H1 (cell line): ENCODE results near the gene ENPP1. TPM values are rescaled to one million over a fixed set of nuclear protein-coding genes. Genes with fewer than 3 reads are reported as not detected.

Experiments used
- CTCF ChIA-PET: fragments of 300-600 bp; sonication (Branson Sonifier 250); formaldehyde crosslinking; loops from one replicate; lab custom pipeline; 2021; ENCODE audit not compliant: partially characterized antibody; lab: Charles Lee
- POLR2A ChIA-PET: fragments of 300-600 bp; sonication (Branson Sonifier 250); formaldehyde crosslinking; loops from one replicate; lab custom pipeline; 2021; ENCODE audit warnings: inconsistent platforms; ENCODE audit not compliant: partially characterized antibody; lab: Charles Lee
- DNase-seq, 2 experiments: peaks; one replicate each; pipeline versions ENCODE4 v3.0.0 to v3.0.0-alpha.2; 2010 to 2022; ENCODE audit warnings: low spot score in 2 of 2, low read depth in 1 of 2, mixed read lengths in 1 of 2
- FAIRE-seq: peaks from 2 replicates; lab custom pipeline; 2011; peaks lifted over from hg19 to GRCh38; lab: Jason Lieb, UNC
- H2AFZ ChIP-seq: 2 replicates; pipeline ENCODE4 v1.8.1; 2012; ENCODE audit warnings: low read length, inconsistent platforms
- H2AK5ac ChIP-seq: 2 replicates; pipeline ENCODE4 v1.6.1; 2013; ENCODE audit warnings: low read depth, low read length
- H2BK120ac ChIP-seq: replicated peaks from 2 replicates; pipeline ENCODE3; 2013; ENCODE audit warnings: low read depth, low read length, inconsistent platforms
- H2BK12ac ChIP-seq: 2 replicates; pipeline ENCODE4 v1.6.1; 2013; ENCODE audit warnings: low read depth, low read length
- H2BK15ac ChIP-seq: 2 replicates; pipeline ENCODE4 v1.6.1; 2013; ENCODE audit warnings: low read length
- H2BK20ac ChIP-seq: 2 replicates; pipeline ENCODE4 v1.6.1; 2013; ENCODE audit warnings: low read length
- H2BK5ac ChIP-seq: 2 replicates; pipeline ENCODE4 v1.6.1; 2013; ENCODE audit warnings: low read depth, low read length
- H3K14ac ChIP-seq: 2 replicates; pipeline ENCODE4 v1.6.1; 2013; ENCODE audit warnings: inconsistent platforms; ENCODE audit not compliant: insufficient read length
- H3K18ac ChIP-seq: 2 replicates; pipeline ENCODE4 v1.6.1; 2013; ENCODE audit warnings: low read length; ENCODE audit errors: extremely low read depth
- H3K23ac ChIP-seq: 2 replicates; pipeline ENCODE4 v1.6.1; 2013; ENCODE audit warnings: inconsistent platforms; ENCODE audit not compliant: insufficient read length
- H3K23me2 ChIP-seq: 2 replicates; pipeline ENCODE4 v1.6.1; 2013; ENCODE audit warnings: low read depth, low read length
- H3K27ac ChIP-seq: 2 replicates; pipeline ENCODE4 v1.6.1; 2011; ENCODE audit warnings: low read depth, low read length, inconsistent platforms
- H3K27me3 ChIP-seq, 4 experiments: replicated peaks in 1 of 4; 1 replicate in 1 of 4; 2 replicates in 3 of 4; pipeline versions ENCODE4 v1.6.1 to v1.8.1; 2011 to 2013; ENCODE audit warnings: low read length in 3 of 4, mild to moderate bottlenecking in 3 of 4, inconsistent platforms in 2 of 4, mixed read lengths in 2 of 4, moderate library complexity in 1 of 4; ENCODE audit not compliant: control insufficient read depth in 3 of 4, insufficient read depth in 3 of 4; ENCODE audit errors: extremely low read depth in 1 of 4
- H3K36me3 ChIP-seq, 4 experiments: 2 replicates each; pipeline versions ENCODE4 v1.6.1 to v1.8.1; 2011 to 2013; ENCODE audit warnings: mild to moderate bottlenecking in 4 of 4, low read length in 3 of 4, moderate library complexity in 2 of 4, control low read depth in 1 of 4, inconsistent platforms in 1 of 4; ENCODE audit not compliant: insufficient read depth in 4 of 4, control insufficient read depth in 2 of 4
- H3K4ac ChIP-seq: replicated peaks from 2 replicates; pipeline ENCODE3; 2013; ENCODE audit warnings: low read length, low read depth, mixed read lengths, inconsistent platforms; ENCODE audit not compliant: insufficient read length
- H3K4me1 ChIP-seq, 4 experiments: replicated peaks in 1 of 4; 1 replicate in 1 of 4; 2 replicates in 3 of 4; pipeline versions ENCODE4 v1.6.1 to v1.8.1; 2011 to 2013; ENCODE audit warnings: low read length in 3 of 4, inconsistent platforms in 2 of 4, mixed read lengths in 1 of 4; ENCODE audit not compliant: insufficient read depth in 4 of 4, control insufficient read depth in 3 of 4
- H3K4me2 ChIP-seq, 2 experiments: 2 replicates each; pipeline versions ENCODE4 v1.6.1 to v1.8.1; 2011 to 2013; ENCODE audit warnings: low read depth in 2 of 2, low read length in 2 of 2, control low read depth in 1 of 2, inconsistent platforms in 1 of 2, mild to moderate bottlenecking in 1 of 2; ENCODE audit not compliant: insufficient read depth in 1 of 2
- H3K4me3 ChIP-seq, 4 experiments: fragments of 200-600, 300-600 bp in 1 of 4; sonication (generic), shearing (Covaris generic), sonication (Bioruptor Twin) in 1 of 4; 2 replicates each; pipeline versions ENCODE4 v1.5.1 to v1.8.1; 2011 to 2016; ENCODE audit warnings: low read length in 4 of 4, low read depth in 3 of 4, control low read depth in 2 of 4, inconsistent platforms in 2 of 4, mild to moderate bottlenecking in 2 of 4, mixed read lengths in 1 of 4, moderate library complexity in 1 of 4; ENCODE audit not compliant: insufficient read depth in 2 of 4; ENCODE audit errors: extremely low read depth in 1 of 4
- H3K56ac ChIP-seq: replicated peaks from 2 replicates; pipeline ENCODE3; 2013; ENCODE audit warnings: low read depth, mild to moderate bottlenecking, mixed read lengths, low read length, inconsistent platforms; ENCODE audit not compliant: insufficient read length
- H3K79me1 ChIP-seq: 2 replicates; pipeline ENCODE4 v1.6.1; 2013; ENCODE audit warnings: low read depth, low read length, control low read depth
- H3K79me2 ChIP-seq, 2 experiments: 2 replicates each; pipeline versions ENCODE4 v1.6.1 to v1.8.1; 2012 to 2013; ENCODE audit warnings: low read length in 2 of 2, mild to moderate bottlenecking in 2 of 2, inconsistent platforms in 1 of 2; ENCODE audit not compliant: insufficient read depth in 2 of 2, control insufficient read depth in 1 of 2
- H3K9ac ChIP-seq, 4 experiments: replicated peaks in 1 of 4; 1 replicate in 1 of 4; 2 replicates in 3 of 4; pipeline versions ENCODE4 v1.6.1 to v1.8.1; 2011 to 2013; ENCODE audit warnings: low read depth in 3 of 4, low read length in 3 of 4, control low read depth in 2 of 4, mild to moderate bottlenecking in 2 of 4, moderate library complexity in 2 of 4, inconsistent platforms in 1 of 4; ENCODE audit errors: extremely low read depth in 1 of 4
- H3K9me3 ChIP-seq, 2 experiments: 2 replicates each; pipeline versions ENCODE4 v1.6.1 to v1.8.1; 2012 to 2013; ENCODE audit warnings: mild to moderate bottlenecking in 2 of 2, moderate library complexity in 2 of 2, control low read depth in 1 of 2, inconsistent platforms in 1 of 2, low read depth in 1 of 2, low read length in 1 of 2, mixed read lengths in 1 of 2; ENCODE audit not compliant: insufficient read depth in 2 of 2
- H4K20me1 ChIP-seq, 2 experiments: replicated peaks in 1 of 2; 2 replicates each; pipeline versions ENCODE3 to v1.8.1; 2011 to 2013; ENCODE audit warnings: inconsistent platforms in 2 of 2, low read length in 2 of 2, mild to moderate bottlenecking in 1 of 2; ENCODE audit not compliant: insufficient read depth in 2 of 2, control insufficient read depth in 1 of 2
- H4K5ac ChIP-seq: 2 replicates; pipeline ENCODE4 v1.6.1; 2013; ENCODE audit warnings: low read length, low read depth, mixed read lengths, inconsistent platforms; ENCODE audit not compliant: insufficient read length
- H4K8ac ChIP-seq: 2 replicates; pipeline ENCODE4 v1.8.0; 2013; ENCODE audit warnings: mild to moderate bottlenecking, moderate library complexity, low read length, inconsistent platforms; ENCODE audit not compliant: insufficient read depth; ENCODE audit errors: extremely low read depth
- H4K91ac ChIP-seq: replicated peaks from 2 replicates; pipeline ENCODE3; 2013; ENCODE audit warnings: low read length, mixed read lengths, inconsistent platforms; ENCODE audit not compliant: insufficient read length
- BRCA1 ChIP-seq: IDR thresholded peaks from 2 replicates; pipeline ENCODE4 v1.6.1; 2012; ENCODE audit warnings: low read depth, low read length, improper control_type of control experiment
- EGR1 ChIP-seq: IDR thresholded peaks from 2 replicates; pipeline ENCODE4 v1.6.1; 2011; ENCODE audit warnings: low read depth, low read length, borderline replicate concordance
- GABPA ChIP-seq: IDR thresholded peaks from 2 replicates; pipeline ENCODE4 v1.6.1; 2011; ENCODE audit warnings: mild to moderate bottlenecking, low read length, moderate library complexity, borderline replicate concordance; ENCODE audit not compliant: insufficient read depth
- POLR2AphosphoS5 ChIP-seq: IDR thresholded peaks from 2 replicates; pipeline ENCODE4 v1.6.1; 2011; ENCODE audit warnings: low read depth, low read length
- RAD21 ChIP-seq, 2 experiments: IDR thresholded peaks in 1 of 2; conservative IDR thresholded peaks in 1 of 2; 2 replicates each; pipeline ENCODE4 v1.6.1; 2011; ENCODE audit warnings: low read depth in 2 of 2, low read length in 2 of 2, improper control_type of control experiment in 1 of 2, inconsistent platforms in 1 of 2, mild to moderate bottlenecking in 1 of 2, moderate library complexity in 1 of 2
- YY1 ChIP-seq: IDR thresholded peaks from 2 replicates; pipeline ENCODE4 v1.6.1; 2011; ENCODE audit warnings: low read depth, mild to moderate bottlenecking, low read length
- WGBS, 2 experiments: shearing (Covaris generic) in 1 of 2; methylation state at CpG; one replicate each; pipeline versions ENCODE4 v1.1.6 to v1.1.7; 2013 to 2015; ENCODE audit warnings: low lambda C conversion rate in 2 of 2, mixed read lengths in 2 of 2, inconsistent platforms in 1 of 2, low coverage in 1 of 2, missing lambda C conversion rate in 1 of 2; ENCODE audit not compliant: insufficient replicate concordance in 2 of 2, insufficient coverage in 1 of 2, insufficient read length in 1 of 2; ENCODE audit errors: extremely low coverage in 1 of 2, missing lambda C conversion rate in 1 of 2; 5-methylcytosine and 5-hydroxymethylcytosine counted together
- polyA plus RNA-seq, 7 experiments: library from polyadenylated mRNA; depleted of rRNA in 3 of 7; stranded (reverse) in 5 of 7; unstranded in 2 of 7; fragments of >200 nt in 5 of 7; fragments of 200-250 nt in 2 of 7; gene quantifications; 1 replicate in 5 of 7; 2 replicates in 1 of 7; 4 replicates in 1 of 7; pipeline versions ENCODE4 v1.2.1 to v1.2.3, GENCODE V29; 2011 to 2013; ENCODE audit warnings: missing spikeins in 2 of 7, mixed read lengths in 2 of 7
- total RNA-seq: library from RNA; stranded (reverse); fragmentation: NEBNext Ultra II Directional; extraction: Animal tissue kit (Norgen Biotek cat#: 25700); gene quantifications from 2 replicates; pipeline ENCODE4 v1.2.1, GENCODE V29; 2021
- TF ChIP-seq, protein P1 (sequence below), 3 experiments: IDR thresholded peaks; 1 replicate in 2 of 3; 2 replicates in 1 of 3; pipeline versions ENCODE4 v1.5.1 to v1.6.1; 2011; ENCODE audit warnings: low read length in 3 of 3, mild to moderate bottlenecking in 3 of 3, inconsistent platforms in 2 of 3, low read depth in 1 of 3, moderate library complexity in 1 of 3; ENCODE audit not compliant: insufficient read depth in 1 of 3; ENCODE audit errors: control extremely low read depth in 1 of 3

ENPP1 gene
- total and polyA plus RNA-seq, 2 of the 8 experiments (the other 6 are each of a cell fraction or from before 2014, with no cell fraction given): 10.1 to 39.1 TPM

DNA sequence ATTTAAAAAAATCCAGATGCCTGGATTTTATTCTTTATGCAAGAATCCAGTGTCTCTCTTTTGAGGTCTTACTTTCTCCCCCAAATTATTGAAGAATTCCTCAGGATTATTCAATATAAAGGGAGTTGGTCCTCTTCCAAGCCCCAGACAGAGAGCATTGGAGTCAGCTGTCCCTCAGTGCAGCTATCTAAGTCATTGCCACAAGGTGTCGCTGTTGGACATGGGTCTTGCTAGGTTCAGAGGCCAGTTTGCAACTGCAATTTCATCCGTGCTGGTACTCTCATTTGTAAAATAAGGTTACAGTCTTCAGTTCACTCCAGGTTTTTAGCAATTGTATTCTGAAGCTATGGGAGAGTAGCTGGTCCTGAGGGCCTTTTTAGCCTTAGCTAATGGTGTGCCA is 115.5 kb downstream of the ENPP1 start:
- H2BK5ac ChIP-seq: no peak overlapping the region
- H3K79me1 ChIP-seq: no peaks in the 10 kb centered on the region
- DNase-seq (peak in 1 of 2 experiments; percentile 81), FAIRE-seq (peak; percentile 97)
- no peak overlapping the region for H3K27ac ChIP-seq
- H3K36me3 ChIP-seq: peaks cover 2 to 25% (median 14%) of the 10 kb centered on the region in 4 experiments; a peak in 6 of 8 replicates
- no peak overlapping the region for H3K18ac ChIP-seq
- no peak overlapping the region for H2AFZ ChIP-seq
- ChIA-PET CTCF (interaction anchor here (0.8 to 10.4 kb wide), 43 partner anchors 7 to 373 kb away, joined by 3 to 72 read pairs (median 4); partner anchors contain the start of gene CCN2), POLR2A (interaction anchor here (0.8 to 2.2 kb wide), 7 partner anchors 13 to 228 kb away, joined by 3 to 11 read pairs (median 5); partner anchors contain the start of gene CCN2)
- H3K9me3 ChIP-seq: peaks cover 8% of the 10 kb centered on the region in 2 experiments; a peak in 3 of 4 replicates
- H4K91ac ChIP-seq: no peak overlapping the region
- 17% methylated on average over 2 of the region's 2 CpGs; no CpG with 5 or more reads in 1 of the 2 experiments for WGBS, 2 experiments
- no peak overlapping the region for H3K23ac ChIP-seq
- H3K4me2 ChIP-seq: no peak overlapping the region
- H4K8ac ChIP-seq: no peak overlapping the region
- H3K79me2 ChIP-seq: no peaks in the 10 kb centered on the region
- H2BK20ac ChIP-seq: no peak overlapping the region
- H3K4ac ChIP-seq: no peak overlapping the region
- no peak overlapping the region for H4K5ac ChIP-seq
- no peak overlapping the region for H2BK120ac ChIP-seq
- no peak overlapping the region for H2AK5ac ChIP-seq
- no peaks in the 10 kb centered on the region for H3K4me1 ChIP-seq
- H3K4me3 ChIP-seq: no peak overlapping the region
- H3K23me2 ChIP-seq: no peaks in the 10 kb centered on the region
- H2BK15ac ChIP-seq: no peak overlapping the region
- peaks cover 3 to 5% of the 10 kb centered on the region in 2 experiments for H4K20me1 ChIP-seq
- H3K9ac ChIP-seq: no peak overlapping the region
- no peak overlapping the region for H2BK12ac ChIP-seq
- TF ChIP-seq GABPA: no peak
- no peak for TF ChIP-seq EGR1
- TF ChIP-seq RAD21 (IDR thresholded peaks at IDR 0.05 in 1 of 2, conservative IDR thresholded peaks at IDR 0.05 in 1 of 2; ENCODE audit: low read depth in 2 of 2, low read length in 2 of 2): peak; percentile 84 to 89
- TF ChIP-seq POLR2AphosphoS5: peak; percentile 41; the same call in 1 of the 2 replicates
- TF ChIP-seq YY1: no peak
- 0 out of 2 replicates have a peak, but pooled peaks have one; percentile 18 for TF ChIP-seq BRCA1
- TF ChIP-seq, protein P1, sequence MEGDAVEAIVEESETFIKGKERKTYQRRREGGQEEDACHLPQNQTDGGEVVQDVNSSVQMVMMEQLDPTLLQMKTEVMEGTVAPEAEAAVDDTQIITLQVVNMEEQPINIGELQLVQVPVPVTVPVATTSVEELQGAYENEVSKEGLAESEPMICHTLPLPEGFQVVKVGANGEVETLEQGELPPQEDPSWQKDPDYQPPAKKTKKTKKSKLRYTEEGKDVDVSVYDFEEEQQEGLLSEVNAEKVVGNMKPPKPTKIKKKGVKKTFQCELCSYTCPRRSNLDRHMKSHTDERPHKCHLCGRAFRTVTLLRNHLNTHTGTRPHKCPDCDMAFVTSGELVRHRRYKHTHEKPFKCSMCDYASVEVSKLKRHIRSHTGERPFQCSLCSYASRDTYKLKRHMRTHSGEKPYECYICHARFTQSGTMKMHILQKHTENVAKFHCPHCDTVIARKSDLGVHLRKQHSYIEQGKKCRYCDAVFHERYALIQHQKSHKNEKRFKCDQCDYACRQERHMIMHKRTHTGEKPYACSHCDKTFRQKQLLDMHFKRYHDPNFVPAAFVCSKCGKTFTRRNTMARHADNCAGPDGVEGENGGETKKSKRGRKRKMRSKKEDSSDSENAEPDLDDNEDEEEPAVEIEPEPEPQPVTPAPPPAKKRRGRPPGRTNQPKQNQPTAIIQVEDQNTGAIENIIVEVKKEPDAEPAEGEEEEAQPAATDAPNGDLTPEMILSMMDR (IDR thresholded peaks at IDR 0.05; ENCODE audit: control extremely low read depth in 1 of 3, insufficient read depth in 1 of 3, low read depth in 1 of 3, low read length in 3 of 3): peak; percentile 83 to 95 (median 88)
- H3K14ac ChIP-seq: no peak overlapping the region
- no peak overlapping the region for H3K56ac ChIP-seq
- H3K27me3 ChIP-seq: no peaks in the 10 kb centered on the region
